WTC11 (cell line): Measurements from ENCODE around the gene EFCAB8. TPM values are rescaled to one million over a fixed set of nuclear protein-coding genes. Genes with fewer than 3 reads are reported as not detected.

Experiments used
- ATAC-seq: fragments of 200-7000 bp; cut with Tn5 transposase; 2 replicates; pipeline ENCODE4 v1.10.0; 2021; ENCODE audit warnings: mild to moderate bottlenecking, moderate library complexity
- CTCF ChIA-PET: fragments of 300-600 bp; sonication (Branson Sonifier 250); formaldehyde crosslinking; loops from one replicate; lab custom pipeline; 2021; ENCODE audit warnings: antibody characterized with exemption; lab: Charles Lee
- POLR2A ChIA-PET: fragments of 350-600 bp; sonication (Branson Sonifier 250); formaldehyde crosslinking; loops from one replicate; lab custom pipeline; 2021; ENCODE audit warnings: antibody characterized with exemption; lab: Charles Lee
- DNase-seq: peaks from one replicate; pipeline ENCODE4 v3.0.0; 2021; ENCODE audit warnings: low spot score
- H3K27ac Mint-ChIP-seq: 2 replicates; pipeline ENCODE4 v1.8.0; 2021; ENCODE audit warnings: mixed read lengths
- H3K27me3 Mint-ChIP-seq: 2 replicates; pipeline ENCODE4 v1.8.0; 2021; ENCODE audit warnings: low read depth, mild to moderate bottlenecking, moderate library complexity, mixed read lengths
- H3K36me3 Mint-ChIP-seq: 2 replicates; pipeline ENCODE4 v1.8.0; 2021; ENCODE audit warnings: mixed read lengths
- H3K4me1 Mint-ChIP-seq: 2 replicates; pipeline ENCODE4 v1.8.0; 2022; ENCODE audit warnings: mixed read lengths
- H3K4me3 Mint-ChIP-seq: 2 replicates; pipeline ENCODE4 v1.8.0; 2021; ENCODE audit warnings: mild to moderate bottlenecking, moderate library complexity, mixed read lengths
- H3K9me3 Mint-ChIP-seq: 2 replicates; pipeline ENCODE4 v1.8.0; 2021; ENCODE audit warnings: mixed read lengths
- CREM ChIP-seq: sonication (generic); formaldehyde crosslinking; IDR thresholded peaks from 2 replicates; pipeline ENCODE4 v1.8.1; 2022; ENCODE audit warnings: mild to moderate bottlenecking, missing genetic modification reagents, moderate library complexity
- EMX1 ChIP-seq: fragments of 250-450 bp; sonication (Bioruptor Pico); IDR thresholded peaks from 2 replicates; pipeline ENCODE4 v1.8.0; 2021; ENCODE audit warnings: mild to moderate bottlenecking
- GRHL2 ChIP-seq: fragments of 250-450 bp; sonication (Bioruptor Pico); IDR thresholded peaks from 2 replicates; pipeline ENCODE4 v1.8.0; 2022; ENCODE audit warnings: mild to moderate bottlenecking, moderate library complexity; ENCODE audit not compliant: insufficient replicate concordance, severe bottlenecking
- KAT7 ChIP-seq: sonication (generic); formaldehyde crosslinking; IDR thresholded peaks from 2 replicates; pipeline ENCODE4 v1.8.1; 2023; ENCODE audit warnings: missing genetic modification reagents, mild to moderate bottlenecking, borderline replicate concordance
- MYBL2 ChIP-seq: sonication (generic); formaldehyde crosslinking; IDR thresholded peaks from 2 replicates; pipeline ENCODE4 v1.8.1; 2023; ENCODE audit warnings: mild to moderate bottlenecking, moderate library complexity, missing genetic modification reagents
- NFATC4 ChIP-seq: fragments of 250-450 bp; sonication (Bioruptor Pico); IDR thresholded peaks from 2 replicates; pipeline ENCODE4 v1.9.0; 2021; ENCODE audit warnings: mild to moderate bottlenecking
- NFYB ChIP-seq: sonication (generic); formaldehyde crosslinking; conservative IDR thresholded peaks from 2 replicates; pipeline ENCODE4 v1.8.0; 2022; ENCODE audit warnings: low read depth, missing genetic modification reagents
- OVOL2 ChIP-seq: fragments of 250-450 bp; sonication (Bioruptor Pico); IDR thresholded peaks from 2 replicates; pipeline ENCODE4 v1.9.0; 2021; ENCODE audit warnings: mild to moderate bottlenecking, borderline replicate concordance
- TCF7 ChIP-seq: sonication (generic); formaldehyde crosslinking; IDR thresholded peaks from 2 replicates; pipeline ENCODE4 v1.8.0; 2022; ENCODE audit warnings: mild to moderate bottlenecking, low read depth, missing genetic modification reagents, moderate library complexity
- ZBTB21 ChIP-seq: sonication (generic); formaldehyde crosslinking; IDR thresholded peaks from 2 replicates; pipeline ENCODE4 v1.8.1; 2023; ENCODE audit warnings: mild to moderate bottlenecking, missing genetic modification reagents, borderline replicate concordance
- ZNF219 ChIP-seq: sonication (generic); formaldehyde crosslinking; IDR thresholded peaks from 2 replicates; pipeline ENCODE4 v1.8.0; 2023; ENCODE audit warnings: missing genetic modification reagents, mild to moderate bottlenecking, borderline replicate concordance
- ZNF423 ChIP-seq: fragments of 250-450 bp; sonication (Bioruptor Pico); IDR thresholded peaks from 2 replicates; pipeline ENCODE4 v2.1.2; 2022; ENCODE audit warnings: mild to moderate bottlenecking, moderate library complexity
- total RNA-seq: library from RNA; stranded (reverse); gene quantifications from 3 replicates; pipeline ENCODE4 v1.2.3, GENCODE V29; 2021
- TF ChIP-seq, protein P1 (sequence below): sonication (generic); formaldehyde crosslinking; IDR thresholded peaks from 2 replicates; pipeline ENCODE4 v1.8.0; 2023; ENCODE audit warnings: missing genetic modification reagents
- TF ChIP-seq, protein P2 (sequence below): sonication (generic); formaldehyde crosslinking; IDR thresholded peaks from 2 replicates; pipeline ENCODE4 v1.8.0; 2022; ENCODE audit warnings: mild to moderate bottlenecking, missing genetic modification reagents
- TF ChIP-seq, protein P3 (sequence below): sonication (generic); formaldehyde crosslinking; IDR thresholded peaks from 2 replicates; pipeline ENCODE4 v1.8.1; 2022; ENCODE audit warnings: low read depth, mild to moderate bottlenecking, moderate library complexity, missing genetic modification reagents, borderline replicate concordance
- TF ChIP-seq, protein P4 (sequence below): sonication (generic); formaldehyde crosslinking; IDR thresholded peaks from 2 replicates; pipeline ENCODE4 v1.8.0; 2022; ENCODE audit warnings: mild to moderate bottlenecking, missing genetic modification reagents
- TF ChIP-seq, protein P5 (sequence below): sonication (generic); formaldehyde crosslinking; IDR thresholded peaks from 2 replicates; pipeline ENCODE4 v1.8.1; 2022; ENCODE audit warnings: mild to moderate bottlenecking, moderate library complexity, missing genetic modification reagents
- TF ChIP-seq, protein P6 (sequence below): sonication (generic); formaldehyde crosslinking; IDR thresholded peaks from 2 replicates; pipeline ENCODE4 v1.8.1; 2023; ENCODE audit warnings: mild to moderate bottlenecking, missing genetic modification reagents, moderate library complexity
- TF ChIP-seq, protein P7 (sequence below): fragments of 250-450 bp; sonication (Bioruptor Pico); IDR thresholded peaks from 2 replicates; pipeline ENCODE4 v1.9.0; 2021; ENCODE audit warnings: mild to moderate bottlenecking
- TF ChIP-seq, protein P8 (sequence below): sonication (generic); formaldehyde crosslinking; IDR thresholded peaks from 2 replicates; pipeline ENCODE4 v1.8.1; 2022; ENCODE audit warnings: low read depth, missing genetic modification reagents, borderline replicate concordance

Gene EFCAB8
- total RNA-seq, 1 experiment from 2014 or later, result 0.17 TPM

DNA sequence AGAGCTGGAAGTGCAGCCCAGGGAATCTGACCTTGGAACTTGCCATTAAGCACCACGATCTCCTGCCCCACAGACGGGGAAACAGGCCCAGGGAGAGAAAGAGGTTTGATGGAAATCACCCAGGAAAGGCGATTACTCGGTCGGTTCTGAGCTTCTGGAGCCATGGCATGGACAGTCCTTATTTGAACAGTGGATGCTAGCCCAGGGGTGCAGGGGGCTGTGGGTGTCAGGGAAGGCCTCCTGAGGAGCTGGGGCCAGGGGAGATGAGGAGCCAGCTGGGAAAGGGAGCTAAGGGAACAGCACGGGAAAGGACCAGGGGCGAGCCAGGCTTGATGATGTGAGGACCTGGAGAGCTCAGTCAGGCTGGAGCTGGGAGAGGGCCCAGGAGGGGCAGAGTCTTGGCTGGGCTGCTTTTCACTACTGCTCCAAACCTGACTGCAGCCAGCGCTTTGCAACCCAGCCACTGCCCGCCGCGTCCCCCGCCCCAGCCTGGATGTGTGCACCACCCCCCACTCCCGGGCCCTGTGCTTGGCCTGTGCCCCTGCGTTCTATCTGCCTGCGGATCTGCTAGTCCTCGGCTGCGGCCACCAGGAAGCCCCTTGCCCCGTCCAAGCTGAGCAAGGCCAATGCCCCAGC, 127.7 kb downstream of the EFCAB8 start (continued):
- TF ChIP-seq, protein P1, sequence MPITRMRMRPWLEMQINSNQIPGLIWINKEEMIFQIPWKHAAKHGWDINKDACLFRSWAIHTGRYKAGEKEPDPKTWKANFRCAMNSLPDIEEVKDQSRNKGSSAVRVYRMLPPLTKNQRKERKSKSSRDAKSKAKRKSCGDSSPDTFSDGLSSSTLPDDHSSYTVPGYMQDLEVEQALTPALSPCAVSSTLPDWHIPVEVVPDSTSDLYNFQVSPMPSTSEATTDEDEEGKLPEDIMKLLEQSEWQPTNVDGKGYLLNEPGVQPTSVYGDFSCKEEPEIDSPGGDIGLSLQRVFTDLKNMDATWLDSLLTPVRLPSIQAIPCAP (CRISPR knock-in tag), result no peak
- no peak for TF ChIP-seq EMX1
- TF ChIP-seq OVOL2 (CRISPR knock-in tag), result no peak

DNA sequence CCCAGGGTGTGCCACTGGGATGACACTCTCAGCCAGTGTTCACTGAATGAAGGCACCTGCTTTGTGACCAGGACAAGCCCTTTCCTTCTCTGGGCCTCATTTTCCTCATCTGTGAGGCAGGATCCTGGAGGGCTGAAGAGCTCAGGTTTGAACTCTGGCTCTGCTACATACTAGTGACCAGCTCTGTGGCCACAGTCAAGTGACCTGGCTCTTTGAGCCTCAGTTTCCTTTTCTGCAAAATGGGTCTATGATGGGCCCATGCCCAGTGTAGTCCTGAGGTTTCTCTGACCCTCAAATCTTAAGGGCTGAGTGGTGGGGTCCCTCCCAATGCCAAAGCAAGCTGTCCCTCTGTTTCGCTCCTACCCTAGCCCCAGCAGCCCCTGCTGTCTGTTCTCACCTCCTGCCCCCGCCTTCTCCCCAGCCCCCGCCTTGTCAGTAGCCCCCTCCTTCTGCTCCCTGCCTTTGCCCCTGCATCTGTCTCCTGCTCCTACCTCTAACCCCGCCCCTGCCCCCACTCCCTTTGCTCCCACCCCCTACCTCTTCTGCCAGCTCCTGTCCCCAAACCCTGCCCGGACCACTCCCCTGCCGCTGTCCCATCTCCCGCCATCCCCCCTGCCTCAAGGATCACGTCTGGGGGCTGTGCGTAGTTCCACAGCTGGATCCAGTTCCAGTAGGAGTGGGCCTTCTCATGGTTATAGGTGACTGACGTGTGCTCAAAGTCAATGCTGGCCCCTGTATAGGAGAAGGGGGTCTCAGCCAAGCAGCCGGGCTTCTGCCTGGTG, 128.5 kb downstream of the EFCAB8 start:
- H3K4me1 Mint-ChIP-seq, result 0 out of 2 replicates have a peak, but pooled peaks cover 4% of the 10 kb centered on the region
- no peaks in the 10 kb centered on the region for H3K36me3 Mint-ChIP-seq
- no peak for ATAC-seq
- H3K27me3 Mint-ChIP-seq, result no peaks in the 10 kb centered on the region
- CTCF ChIA-PET, result interaction anchor here (0.9 to 1.7 kb wide), 3 partner anchors 8 to 18 kb away, joined by 4 to 13 read pairs (median 4); no protein-coding TSS in a partner anchor
- no peak for DNase-seq
- POLR2A ChIA-PET, result no interaction called here
- H3K27ac Mint-ChIP-seq, result no peak overlapping the region
- TF ChIP-seq CREM (CRISPR knock-in tag) (no peak), MYBL2 (CRISPR knock-in tag) (no peak), KAT7 (CRISPR knock-in tag) (no peak), NFYB (no peak), ZNF219 (CRISPR knock-in tag) (no peak), ZBTB21 (no peak), ZNF423 (CRISPR knock-in tag) (no peak), OVOL2 (CRISPR knock-in tag) (no peak), TCF7 (CRISPR knock-in tag) (no peak), GRHL2 (CRISPR knock-in tag) (no peak), NFATC4 (CRISPR knock-in tag) (no peak)
- TF ChIP-seq, protein P2, sequence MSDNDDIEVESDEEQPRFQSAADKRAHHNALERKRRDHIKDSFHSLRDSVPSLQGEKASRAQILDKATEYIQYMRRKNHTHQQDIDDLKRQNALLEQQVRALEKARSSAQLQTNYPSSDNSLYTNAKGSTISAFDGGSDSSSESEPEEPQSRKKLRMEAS (CRISPR knock-in tag), result no peak
- TF ChIP-seq, protein P3, sequence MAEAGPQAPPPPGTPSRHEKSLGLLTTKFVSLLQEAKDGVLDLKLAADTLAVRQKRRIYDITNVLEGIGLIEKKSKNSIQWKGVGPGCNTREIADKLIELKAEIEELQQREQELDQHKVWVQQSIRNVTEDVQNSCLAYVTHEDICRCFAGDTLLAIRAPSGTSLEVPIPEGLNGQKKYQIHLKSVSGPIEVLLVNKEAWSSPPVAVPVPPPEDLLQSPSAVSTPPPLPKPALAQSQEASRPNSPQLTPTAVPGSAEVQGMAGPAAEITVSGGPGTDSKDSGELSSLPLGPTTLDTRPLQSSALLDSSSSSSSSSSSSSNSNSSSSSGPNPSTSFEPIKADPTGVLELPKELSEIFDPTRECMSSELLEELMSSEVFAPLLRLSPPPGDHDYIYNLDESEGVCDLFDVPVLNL (CRISPR knock-in tag), result no peak
- TF ChIP-seq, protein P4, sequence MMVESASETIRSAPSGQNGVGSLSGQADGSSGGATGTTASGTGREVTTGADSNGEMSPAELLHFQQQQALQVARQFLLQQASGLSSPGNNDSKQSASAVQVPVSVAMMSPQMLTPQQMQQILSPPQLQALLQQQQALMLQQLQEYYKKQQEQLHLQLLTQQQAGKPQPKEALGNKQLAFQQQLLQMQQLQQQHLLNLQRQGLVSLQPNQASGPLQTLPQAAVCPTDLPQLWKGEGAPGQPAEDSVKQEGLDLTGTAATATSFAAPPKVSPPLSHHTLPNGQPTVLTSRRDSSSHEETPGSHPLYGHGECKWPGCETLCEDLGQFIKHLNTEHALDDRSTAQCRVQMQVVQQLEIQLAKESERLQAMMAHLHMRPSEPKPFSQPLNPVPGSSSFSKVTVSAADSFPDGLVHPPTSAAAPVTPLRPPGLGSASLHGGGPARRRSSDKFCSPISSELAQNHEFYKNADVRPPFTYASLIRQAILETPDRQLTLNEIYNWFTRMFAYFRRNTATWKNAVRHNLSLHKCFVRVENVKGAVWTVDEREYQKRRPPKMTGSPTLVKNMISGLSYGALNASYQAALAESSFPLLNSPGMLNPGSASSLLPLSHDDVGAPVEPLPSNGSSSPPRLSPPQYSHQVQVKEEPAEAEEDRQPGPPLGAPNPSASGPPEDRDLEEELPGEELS, result no peak
- TF ChIP-seq, protein P5, sequence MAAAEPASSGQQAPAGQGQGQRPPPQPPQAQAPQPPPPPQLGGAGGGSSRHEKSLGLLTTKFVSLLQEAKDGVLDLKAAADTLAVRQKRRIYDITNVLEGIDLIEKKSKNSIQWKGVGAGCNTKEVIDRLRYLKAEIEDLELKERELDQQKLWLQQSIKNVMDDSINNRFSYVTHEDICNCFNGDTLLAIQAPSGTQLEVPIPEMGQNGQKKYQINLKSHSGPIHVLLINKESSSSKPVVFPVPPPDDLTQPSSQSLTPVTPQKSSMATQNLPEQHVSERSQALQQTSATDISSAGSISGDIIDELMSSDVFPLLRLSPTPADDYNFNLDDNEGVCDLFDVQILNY, result no peak
- TF ChIP-seq, protein P6, sequence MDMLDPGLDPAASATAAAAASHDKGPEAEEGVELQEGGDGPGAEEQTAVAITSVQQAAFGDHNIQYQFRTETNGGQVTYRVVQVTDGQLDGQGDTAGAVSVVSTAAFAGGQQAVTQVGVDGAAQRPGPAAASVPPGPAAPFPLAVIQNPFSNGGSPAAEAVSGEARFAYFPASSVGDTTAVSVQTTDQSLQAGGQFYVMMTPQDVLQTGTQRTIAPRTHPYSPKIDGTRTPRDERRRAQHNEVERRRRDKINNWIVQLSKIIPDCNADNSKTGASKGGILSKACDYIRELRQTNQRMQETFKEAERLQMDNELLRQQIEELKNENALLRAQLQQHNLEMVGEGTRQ (CRISPR knock-in tag), result no peak
- TF ChIP-seq, protein P7, sequence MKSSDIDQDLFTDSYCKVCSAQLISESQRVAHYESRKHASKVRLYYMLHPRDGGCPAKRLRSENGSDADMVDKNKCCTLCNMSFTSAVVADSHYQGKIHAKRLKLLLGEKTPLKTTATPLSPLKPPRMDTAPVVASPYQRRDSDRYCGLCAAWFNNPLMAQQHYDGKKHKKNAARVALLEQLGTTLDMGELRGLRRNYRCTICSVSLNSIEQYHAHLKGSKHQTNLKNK (CRISPR knock-in tag), result no peak
- TF ChIP-seq, protein P8, sequence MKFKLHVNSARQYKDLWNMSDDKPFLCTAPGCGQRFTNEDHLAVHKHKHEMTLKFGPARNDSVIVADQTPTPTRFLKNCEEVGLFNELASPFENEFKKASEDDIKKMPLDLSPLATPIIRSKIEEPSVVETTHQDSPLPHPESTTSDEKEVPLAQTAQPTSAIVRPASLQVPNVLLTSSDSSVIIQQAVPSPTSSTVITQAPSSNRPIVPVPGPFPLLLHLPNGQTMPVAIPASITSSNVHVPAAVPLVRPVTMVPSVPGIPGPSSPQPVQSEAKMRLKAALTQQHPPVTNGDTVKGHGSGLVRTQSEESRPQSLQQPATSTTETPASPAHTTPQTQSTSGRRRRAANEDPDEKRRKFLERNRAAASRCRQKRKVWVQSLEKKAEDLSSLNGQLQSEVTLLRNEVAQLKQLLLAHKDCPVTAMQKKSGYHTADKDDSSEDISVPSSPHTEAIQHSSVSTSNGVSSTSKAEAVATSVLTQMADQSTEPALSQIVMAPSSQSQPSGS (CRISPR knock-in tag), result no peak
- no peaks in the 10 kb centered on the region for H3K9me3 Mint-ChIP-seq
- no peak overlapping the region for H3K4me3 Mint-ChIP-seq
